H1 (cell line): Measurements from ENCODE around the gene AFAP1L1. TPM values are rescaled to one million over a fixed set of nuclear protein-coding genes. Genes with fewer than 3 reads are reported as not detected.

ENCODE experiments used
- ASH2L ChIP-seq: fragments of 200-600, 300-600 bp; sonication (generic); IDR thresholded peaks from one replicate; pipeline ENCODE4 v1.7.1; 2017; ENCODE audit warnings: low read length
- BACH1 ChIP-seq: IDR thresholded peaks from 2 replicates; pipeline ENCODE4 v1.6.1; 2012; ENCODE audit warnings: low read length, improper control_type of control experiment
- BCL11A ChIP-seq, 2 experiments: IDR thresholded peaks; one replicate each; pipeline ENCODE4 v1.6.1; 2011; ENCODE audit warnings: low read depth in 2 of 2, low read length in 2 of 2, mild to moderate bottlenecking in 2 of 2
- CEBPB ChIP-seq: IDR thresholded peaks from 2 replicates; pipeline ENCODE4 v1.6.1; 2012; ENCODE audit warnings: low read depth, low read length
- EZH2 ChIP-seq: fragments of 200-600 bp; sonication (generic); IDR thresholded peaks from 2 replicates; pipeline ENCODE4 v1.7.1; 2012; ENCODE audit warnings: low read depth, mild to moderate bottlenecking, moderate library complexity, low read length, inconsistent platforms; ENCODE audit not compliant: severe bottlenecking
- HDAC2 ChIP-seq, 2 experiments: fragments of 300-600 bp in 1 of 2; sonication (generic) in 1 of 2; IDR thresholded peaks; 2 replicates each; pipeline ENCODE4 v1.6.1; 2011 to 2012; ENCODE audit warnings: low read depth in 2 of 2, low read length in 2 of 2, mild to moderate bottlenecking in 2 of 2, moderate library complexity in 2 of 2, borderline replicate concordance in 1 of 2, inconsistent platforms in 1 of 2
- SP1 ChIP-seq: IDR thresholded peaks from 2 replicates; pipeline ENCODE4 v1.6.1; 2011; ENCODE audit warnings: low read depth, low read length
- polyA plus RNA-seq, 7 experiments: library from polyadenylated mRNA; depleted of rRNA in 3 of 7; stranded (reverse) in 5 of 7; unstranded in 2 of 7; fragments of >200 nt in 5 of 7; fragments of 200-250 nt in 2 of 7; gene quantifications; 1 replicate in 5 of 7; 2 replicates in 1 of 7; 4 replicates in 1 of 7; pipeline versions ENCODE4 v1.2.1 to v1.2.3, GENCODE V29; 2011 to 2013; ENCODE audit warnings: missing spikeins in 2 of 7, mixed read lengths in 2 of 7
- total RNA-seq: library from RNA; stranded (reverse); fragmentation: NEBNext Ultra II Directional; extraction: Animal tissue kit (Norgen Biotek cat#: 25700); gene quantifications from 2 replicates; pipeline ENCODE4 v1.2.1, GENCODE V29; 2021
- TF ChIP-seq, protein P1 (sequence below): fragments of 300-600 bp; sonication (generic); IDR thresholded peaks from 2 replicates; pipeline ENCODE4 v1.7.1; 2012; ENCODE audit warnings: low read length, moderate library complexity, mild to moderate bottlenecking, inconsistent platforms; ENCODE audit not compliant: insufficient replicate concordance
- TF ChIP-seq, protein P2 (sequence below): IDR thresholded peaks from 2 replicates; pipeline ENCODE4 v1.6.1; 2012; ENCODE audit warnings: inconsistent platforms
- TF ChIP-seq, protein P3 (sequence below): IDR thresholded peaks from 2 replicates; pipeline ENCODE4 v1.6.1; 2012; ENCODE audit warnings: inconsistent platforms

The AFAP1L1 gene
- total and polyA plus RNA-seq, 2 of the 8 experiments (the other 6 are each of a cell fraction or from before 2014, with no cell fraction given), result 0.79 to 4.7 TPM

DNA sequence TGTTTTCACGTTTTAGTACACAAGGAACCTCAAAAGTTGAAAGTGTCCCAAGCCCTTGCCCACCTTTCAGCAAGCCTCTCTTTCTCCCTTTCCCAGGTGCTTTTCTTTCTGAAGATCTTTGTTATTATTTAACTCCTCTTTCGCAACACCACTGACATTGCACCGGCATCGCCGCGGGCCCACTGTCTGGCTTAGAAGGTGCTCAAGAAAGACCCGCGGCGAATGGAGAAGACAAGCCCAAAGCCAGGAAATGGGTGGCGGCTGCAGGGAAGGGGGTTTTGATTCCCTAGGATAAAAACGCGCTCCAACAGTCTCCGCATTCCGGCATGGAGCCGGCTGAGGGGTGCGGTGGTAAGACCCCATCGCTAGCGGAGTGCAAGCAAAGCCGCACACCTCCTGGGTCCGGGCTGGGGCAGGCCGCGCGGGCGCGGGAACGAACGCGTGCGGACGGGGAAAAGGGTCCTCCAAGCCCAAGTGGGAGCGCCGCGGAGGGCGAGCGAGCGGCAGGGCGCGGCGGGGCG is 404 bp upstream of the AFAP1L1 start (continued):
- TF ChIP-seq, protein P1, sequence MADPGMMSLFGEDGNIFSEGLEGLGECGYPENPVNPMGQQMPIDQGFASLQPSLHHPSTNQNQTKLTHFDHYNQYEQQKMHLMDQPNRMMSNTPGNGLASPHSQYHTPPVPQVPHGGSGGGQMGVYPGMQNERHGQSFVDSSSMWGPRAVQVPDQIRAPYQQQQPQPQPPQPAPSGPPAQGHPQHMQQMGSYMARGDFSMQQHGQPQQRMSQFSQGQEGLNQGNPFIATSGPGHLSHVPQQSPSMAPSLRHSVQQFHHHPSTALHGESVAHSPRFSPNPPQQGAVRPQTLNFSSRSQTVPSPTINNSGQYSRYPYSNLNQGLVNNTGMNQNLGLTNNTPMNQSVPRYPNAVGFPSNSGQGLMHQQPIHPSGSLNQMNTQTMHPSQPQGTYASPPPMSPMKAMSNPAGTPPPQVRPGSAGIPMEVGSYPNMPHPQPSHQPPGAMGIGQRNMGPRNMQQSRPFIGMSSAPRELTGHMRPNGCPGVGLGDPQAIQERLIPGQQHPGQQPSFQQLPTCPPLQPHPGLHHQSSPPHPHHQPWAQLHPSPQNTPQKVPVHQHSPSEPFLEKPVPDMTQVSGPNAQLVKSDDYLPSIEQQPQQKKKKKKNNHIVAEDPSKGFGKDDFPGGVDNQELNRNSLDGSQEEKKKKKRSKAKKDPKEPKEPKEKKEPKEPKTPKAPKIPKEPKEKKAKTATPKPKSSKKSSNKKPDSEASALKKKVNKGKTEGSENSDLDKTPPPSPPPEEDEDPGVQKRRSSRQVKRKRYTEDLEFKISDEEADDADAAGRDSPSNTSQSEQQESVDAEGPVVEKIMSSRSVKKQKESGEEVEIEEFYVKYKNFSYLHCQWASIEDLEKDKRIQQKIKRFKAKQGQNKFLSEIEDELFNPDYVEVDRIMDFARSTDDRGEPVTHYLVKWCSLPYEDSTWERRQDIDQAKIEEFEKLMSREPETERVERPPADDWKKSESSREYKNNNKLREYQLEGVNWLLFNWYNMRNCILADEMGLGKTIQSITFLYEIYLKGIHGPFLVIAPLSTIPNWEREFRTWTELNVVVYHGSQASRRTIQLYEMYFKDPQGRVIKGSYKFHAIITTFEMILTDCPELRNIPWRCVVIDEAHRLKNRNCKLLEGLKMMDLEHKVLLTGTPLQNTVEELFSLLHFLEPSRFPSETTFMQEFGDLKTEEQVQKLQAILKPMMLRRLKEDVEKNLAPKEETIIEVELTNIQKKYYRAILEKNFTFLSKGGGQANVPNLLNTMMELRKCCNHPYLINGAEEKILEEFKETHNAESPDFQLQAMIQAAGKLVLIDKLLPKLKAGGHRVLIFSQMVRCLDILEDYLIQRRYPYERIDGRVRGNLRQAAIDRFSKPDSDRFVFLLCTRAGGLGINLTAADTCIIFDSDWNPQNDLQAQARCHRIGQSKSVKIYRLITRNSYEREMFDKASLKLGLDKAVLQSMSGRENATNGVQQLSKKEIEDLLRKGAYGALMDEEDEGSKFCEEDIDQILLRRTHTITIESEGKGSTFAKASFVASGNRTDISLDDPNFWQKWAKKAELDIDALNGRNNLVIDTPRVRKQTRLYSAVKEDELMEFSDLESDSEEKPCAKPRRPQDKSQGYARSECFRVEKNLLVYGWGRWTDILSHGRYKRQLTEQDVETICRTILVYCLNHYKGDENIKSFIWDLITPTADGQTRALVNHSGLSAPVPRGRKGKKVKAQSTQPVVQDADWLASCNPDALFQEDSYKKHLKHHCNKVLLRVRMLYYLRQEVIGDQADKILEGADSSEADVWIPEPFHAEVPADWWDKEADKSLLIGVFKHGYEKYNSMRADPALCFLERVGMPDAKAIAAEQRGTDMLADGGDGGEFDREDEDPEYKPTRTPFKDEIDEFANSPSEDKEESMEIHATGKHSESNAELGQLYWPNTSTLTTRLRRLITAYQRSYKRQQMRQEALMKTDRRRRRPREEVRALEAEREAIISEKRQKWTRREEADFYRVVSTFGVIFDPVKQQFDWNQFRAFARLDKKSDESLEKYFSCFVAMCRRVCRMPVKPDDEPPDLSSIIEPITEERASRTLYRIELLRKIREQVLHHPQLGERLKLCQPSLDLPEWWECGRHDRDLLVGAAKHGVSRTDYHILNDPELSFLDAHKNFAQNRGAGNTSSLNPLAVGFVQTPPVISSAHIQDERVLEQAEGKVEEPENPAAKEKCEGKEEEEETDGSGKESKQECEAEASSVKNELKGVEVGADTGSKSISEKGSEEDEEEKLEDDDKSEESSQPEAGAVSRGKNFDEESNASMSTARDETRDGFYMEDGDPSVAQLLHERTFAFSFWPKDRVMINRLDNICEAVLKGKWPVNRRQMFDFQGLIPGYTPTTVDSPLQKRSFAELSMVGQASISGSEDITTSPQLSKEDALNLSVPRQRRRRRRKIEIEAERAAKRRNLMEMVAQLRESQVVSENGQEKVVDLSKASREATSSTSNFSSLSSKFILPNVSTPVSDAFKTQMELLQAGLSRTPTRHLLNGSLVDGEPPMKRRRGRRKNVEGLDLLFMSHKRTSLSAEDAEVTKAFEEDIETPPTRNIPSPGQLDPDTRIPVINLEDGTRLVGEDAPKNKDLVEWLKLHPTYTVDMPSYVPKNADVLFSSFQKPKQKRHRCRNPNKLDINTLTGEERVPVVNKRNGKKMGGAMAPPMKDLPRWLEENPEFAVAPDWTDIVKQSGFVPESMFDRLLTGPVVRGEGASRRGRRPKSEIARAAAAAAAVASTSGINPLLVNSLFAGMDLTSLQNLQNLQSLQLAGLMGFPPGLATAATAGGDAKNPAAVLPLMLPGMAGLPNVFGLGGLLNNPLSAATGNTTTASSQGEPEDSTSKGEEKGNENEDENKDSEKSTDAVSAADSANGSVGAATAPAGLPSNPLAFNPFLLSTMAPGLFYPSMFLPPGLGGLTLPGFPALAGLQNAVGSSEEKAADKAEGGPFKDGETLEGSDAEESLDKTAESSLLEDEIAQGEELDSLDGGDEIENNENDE, result no peak
- no peak for TF ChIP-seq BCL11A (IDR thresholded peaks at IDR 0.05; ENCODE audit: low read depth in 2 of 2, low read length in 2 of 2)
- TF ChIP-seq BACH1, result no peak
- TF ChIP-seq, protein P2, sequence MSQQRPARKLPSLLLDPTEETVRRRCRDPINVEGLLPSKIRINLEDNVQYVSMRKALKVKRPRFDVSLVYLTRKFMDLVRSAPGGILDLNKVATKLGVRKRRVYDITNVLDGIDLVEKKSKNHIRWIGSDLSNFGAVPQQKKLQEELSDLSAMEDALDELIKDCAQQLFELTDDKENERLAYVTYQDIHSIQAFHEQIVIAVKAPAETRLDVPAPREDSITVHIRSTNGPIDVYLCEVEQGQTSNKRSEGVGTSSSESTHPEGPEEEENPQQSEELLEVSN, result peak; percentile 55; the same call in 1 of the 2 replicates
- peak; percentile 64 for TF ChIP-seq EZH2
- TF ChIP-seq ASH2L, result peak; percentile 50
- peak in 1 of 2 experiments; percentile 83; a peak in 1 of 4 replicates for TF ChIP-seq HDAC2 (IDR thresholded peaks at IDR 0.05; ENCODE audit: borderline replicate concordance in 1 of 2, low read depth in 2 of 2, low read length in 2 of 2)
- TF ChIP-seq, protein P3, sequence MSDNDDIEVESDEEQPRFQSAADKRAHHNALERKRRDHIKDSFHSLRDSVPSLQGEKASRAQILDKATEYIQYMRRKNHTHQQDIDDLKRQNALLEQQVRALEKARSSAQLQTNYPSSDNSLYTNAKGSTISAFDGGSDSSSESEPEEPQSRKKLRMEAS, result peak; percentile 45
- TF ChIP-seq CEBPB, result peak; percentile 87
- 0 out of 2 replicates have a peak, but pooled peaks have one; percentile 9 for TF ChIP-seq SP1
